ENCODE results near the gene SLAIN1.
"Not testable (repeated sequence)": the region's sequence is repeated elsewhere in the genome, so short reads cannot be mapped to it uniquely, and the experiment has no call there.

Gene SLAIN1

DNA sequence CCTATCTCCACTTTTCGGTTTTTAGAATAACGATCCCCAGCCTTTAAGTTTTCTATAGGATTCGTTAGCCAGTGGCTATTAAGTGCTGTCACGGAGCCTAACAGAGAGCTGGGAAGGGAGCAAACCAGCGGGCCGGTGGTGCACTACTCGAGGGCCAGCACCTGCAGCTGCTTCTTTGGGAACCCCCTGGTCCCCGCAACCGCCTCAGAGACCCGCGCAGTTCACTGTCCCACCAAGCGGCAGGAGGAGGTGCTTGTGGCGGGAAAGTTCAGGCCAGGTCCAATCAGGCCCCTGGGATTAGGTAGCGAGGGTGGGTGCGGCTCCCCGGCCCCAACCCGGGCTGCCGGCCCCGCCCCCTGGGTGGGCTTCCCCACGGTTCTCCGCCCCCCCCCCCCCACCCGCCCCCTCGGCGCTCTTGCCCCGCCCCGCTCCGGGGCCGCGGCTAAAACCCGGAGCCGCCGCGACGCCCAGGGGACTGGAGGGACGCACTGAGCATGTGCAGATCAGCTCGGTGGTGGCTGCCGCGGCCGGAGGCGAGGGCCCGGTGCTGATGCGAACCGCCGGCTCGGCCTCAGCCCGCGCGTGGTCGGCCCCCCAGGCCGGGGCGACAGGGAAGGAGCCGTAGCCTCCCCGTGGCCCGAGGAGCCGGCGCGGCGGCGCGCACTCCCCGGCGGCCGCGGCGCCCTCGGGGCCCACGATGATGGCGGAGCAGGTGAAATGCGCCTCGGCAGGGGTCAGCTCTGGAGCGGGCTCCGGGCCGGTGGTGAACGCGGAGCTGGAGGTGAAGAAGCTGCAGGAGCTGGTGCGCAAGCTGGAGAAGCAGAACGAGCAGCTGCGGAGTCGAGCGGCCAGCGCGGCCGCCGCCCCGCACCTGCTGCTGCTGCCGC is at the start of gene SLAIN1:
TSS of gene SLAIN1 (plus strand) at position 471 of the 887 bp plus-strand sequence. CDS start at position 698, 227 bp downstream.
- DNase-seq (ENCODE audit: low read depth in 2 of 2) = peak; percentile 67 to 70

DNA sequence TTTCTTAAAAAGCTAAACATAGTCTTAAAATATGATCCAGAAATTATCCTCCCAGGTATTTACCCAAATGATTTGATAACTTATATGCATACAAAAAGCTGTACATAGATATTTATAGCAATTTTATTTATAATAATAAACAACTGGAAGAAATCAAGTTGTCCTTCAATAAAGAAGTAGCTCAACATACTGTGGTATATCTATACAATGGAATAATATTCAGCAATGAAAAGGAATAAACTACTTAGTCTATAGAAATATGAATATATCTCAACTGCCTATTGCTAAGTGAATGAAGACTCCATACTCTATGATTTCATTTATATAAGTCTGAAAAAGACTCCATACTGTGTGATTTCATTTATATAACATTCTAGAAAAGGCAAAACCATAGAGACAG is 47.1 kb upstream of the SLAIN1 start:
- DNase-seq (ENCODE audit: low read depth in 2 of 2) = no peak

DNA sequence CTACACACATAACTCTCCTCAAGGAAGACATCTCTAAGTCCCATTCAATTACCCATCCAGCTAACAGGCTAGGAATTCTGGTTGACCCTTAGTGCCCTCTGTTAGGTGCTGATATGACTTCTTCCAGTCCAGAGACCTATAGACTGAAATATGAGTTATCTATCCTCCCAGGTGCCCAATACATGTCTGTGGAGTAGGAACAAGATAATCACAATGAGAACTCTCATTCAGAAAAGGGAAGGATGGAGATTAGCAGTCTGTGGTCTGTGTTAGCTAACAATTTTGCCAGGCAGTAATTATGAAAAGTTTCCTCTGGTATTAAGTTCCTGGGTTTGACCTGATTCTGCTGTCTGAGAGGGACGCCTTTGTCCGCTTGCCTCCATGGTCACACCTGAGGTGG is 44.2 kb upstream of the SLAIN1 start:
- no peak for DNase-seq (ENCODE audit: low read depth in 2 of 2)

DNA sequence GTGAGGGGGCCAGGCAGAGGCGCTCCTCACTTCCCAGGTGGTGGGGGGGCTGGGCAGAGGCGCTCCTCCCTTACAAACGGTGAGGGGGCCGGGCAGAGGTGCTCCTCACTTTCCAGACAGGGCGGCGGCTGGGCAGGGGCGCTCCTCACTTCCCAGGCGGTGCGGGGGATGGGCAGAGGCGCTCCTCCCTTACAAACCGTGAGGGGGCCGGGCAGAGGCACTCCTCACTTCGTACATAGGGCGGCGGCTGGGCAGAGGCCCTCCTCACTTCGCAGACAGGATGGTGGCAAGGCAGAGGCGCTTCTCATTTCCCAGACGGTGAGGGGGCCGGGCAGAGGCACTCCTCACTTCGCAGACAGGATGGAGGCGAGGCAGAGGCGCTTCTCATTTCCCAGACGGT is 37.5 kb upstream of the SLAIN1 start:
- not testable (repeated sequence) for DNase-seq (ENCODE audit: low read depth in 2 of 2)

DNA sequence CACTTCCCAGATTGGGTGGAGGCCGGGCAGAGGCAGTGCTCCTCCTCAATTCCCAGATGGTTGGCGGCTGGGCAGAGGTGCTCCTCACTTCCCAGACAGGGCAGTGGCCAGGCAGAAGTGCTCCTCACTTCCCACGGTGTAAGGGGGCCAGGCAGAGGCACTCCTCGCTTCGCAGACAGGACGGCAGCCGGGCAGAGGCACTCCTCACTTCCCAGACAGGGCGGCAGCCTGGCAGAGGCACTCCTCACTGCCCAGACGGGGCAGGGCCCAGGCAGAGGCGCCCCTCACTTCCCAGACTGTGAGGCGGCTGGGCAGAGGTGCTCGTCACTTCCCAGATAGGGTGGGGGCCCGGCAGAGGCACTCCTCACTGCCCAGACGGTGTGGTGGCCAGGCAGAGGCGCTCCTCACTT is 36.6 kb upstream of the SLAIN1 start:
- DNase-seq (ENCODE audit: low read depth in 2 of 2) = no peak

DNA sequence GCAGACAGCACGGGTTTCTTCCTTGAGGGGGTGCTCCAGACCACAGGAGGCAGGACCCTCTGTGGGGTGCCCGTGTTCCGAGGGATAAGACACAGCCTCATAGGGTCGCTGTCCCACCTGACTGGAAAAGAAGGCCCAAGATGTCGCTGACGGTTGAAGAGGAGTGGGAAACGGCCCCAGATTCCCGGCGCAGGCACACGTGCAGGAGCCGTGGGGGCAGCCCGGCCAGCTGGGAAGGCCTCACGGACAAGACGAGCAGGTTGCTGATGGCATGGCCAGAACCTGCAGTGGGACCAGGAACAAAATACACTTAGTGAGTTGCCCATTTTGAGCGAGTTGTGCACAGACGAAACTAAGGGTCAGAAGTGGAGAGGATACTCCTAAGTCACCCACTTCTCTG is 35.2 kb upstream of the SLAIN1 start:
- not testable (repeated sequence) for DNase-seq (ENCODE audit: low read depth in 2 of 2)

DNA sequence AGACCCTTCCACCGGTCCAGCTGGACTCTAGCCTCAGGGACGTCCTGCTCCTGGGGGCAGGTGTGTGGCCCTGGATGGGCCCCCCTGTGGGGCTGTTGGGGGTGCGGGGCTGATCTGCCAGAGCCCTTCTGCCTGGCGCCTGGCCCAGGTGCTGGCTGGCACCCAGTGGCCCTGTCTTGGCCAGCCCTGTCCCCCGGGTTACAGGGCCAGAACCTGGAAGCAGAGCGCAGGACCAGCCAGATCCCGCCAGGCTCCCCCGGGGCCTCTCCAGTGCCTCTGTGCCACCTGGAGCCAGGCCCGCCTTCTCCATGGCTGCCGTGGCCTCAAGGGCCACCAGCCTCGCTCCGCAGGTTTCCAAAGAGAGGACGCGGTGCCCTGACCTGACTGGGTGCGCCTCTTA is 34.7 kb upstream of the SLAIN1 start:
- DNase-seq (ENCODE audit: low read depth in 2 of 2) = not testable (repeated sequence)

DNA sequence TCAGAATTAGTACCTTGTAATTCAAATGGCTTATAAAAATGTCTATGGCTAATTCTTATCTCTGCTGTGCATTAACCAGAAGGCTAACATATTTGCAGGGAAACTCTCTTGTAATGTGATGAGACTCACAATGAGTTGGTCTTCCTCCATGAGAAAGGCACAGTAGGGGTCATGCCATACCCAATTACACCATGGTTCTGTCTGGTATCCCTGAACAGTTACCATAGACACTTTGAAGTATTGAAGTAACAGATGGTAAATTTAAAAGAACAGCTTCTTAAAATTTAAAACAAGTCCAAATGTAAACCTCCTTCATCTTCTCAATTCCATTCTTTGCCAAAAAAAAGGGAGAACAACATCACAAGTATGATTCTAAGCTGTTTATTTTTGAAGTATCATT is 22.6 kb upstream of the SLAIN1 start:
- DNase-seq (ENCODE audit: low read depth in 2 of 2) = no peak

DNA sequence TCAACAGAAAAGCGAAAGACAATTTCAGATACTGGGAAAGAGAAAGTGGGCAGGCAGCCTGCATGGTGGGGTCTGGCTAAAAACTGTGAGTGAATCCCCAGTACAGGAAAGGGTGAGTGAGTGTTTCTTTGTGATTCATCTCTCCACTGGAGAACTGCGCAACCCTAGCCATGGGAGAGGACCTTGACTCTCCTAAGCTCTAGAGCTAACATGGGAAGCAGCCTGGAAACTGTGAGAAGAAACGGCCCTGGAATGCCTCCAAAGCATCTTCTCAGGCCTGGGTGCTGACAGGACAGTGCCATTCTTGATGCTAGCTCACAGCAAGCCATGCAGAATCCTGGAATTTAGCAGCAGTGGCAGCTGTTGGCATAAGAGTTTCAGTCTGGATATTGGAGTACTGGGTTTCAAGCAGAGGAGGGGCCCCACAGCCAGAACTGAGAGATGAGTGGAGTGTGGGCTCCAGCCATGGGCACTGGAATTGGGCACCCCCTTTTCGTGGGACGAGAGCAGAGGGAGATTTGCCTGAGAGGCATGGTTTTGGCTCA is 18.7 kb upstream of the SLAIN1 start:
- DNase-seq (ENCODE audit: low read depth in 2 of 2) = no peak

DNA sequence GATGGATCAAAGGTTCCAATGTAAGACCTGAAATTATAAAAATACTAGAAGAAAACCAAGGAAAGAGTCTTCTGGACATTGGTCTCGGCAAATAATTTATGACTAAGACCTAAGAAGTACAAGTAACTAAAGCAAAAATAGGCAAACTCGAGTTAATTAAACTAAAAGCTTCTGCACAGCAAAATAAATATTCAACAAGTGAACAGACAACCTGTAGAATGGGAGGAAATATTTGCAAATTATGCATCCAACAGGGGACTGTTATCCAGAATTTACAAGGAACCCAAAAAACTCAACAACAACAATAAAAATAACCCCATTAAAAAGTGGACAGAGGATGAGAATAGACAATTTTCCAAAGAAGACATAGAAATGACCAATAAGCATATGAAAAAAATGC is 9.7 kb upstream of the SLAIN1 start:
- no peak for DNase-seq (ENCODE audit: low read depth in 2 of 2)

DNA sequence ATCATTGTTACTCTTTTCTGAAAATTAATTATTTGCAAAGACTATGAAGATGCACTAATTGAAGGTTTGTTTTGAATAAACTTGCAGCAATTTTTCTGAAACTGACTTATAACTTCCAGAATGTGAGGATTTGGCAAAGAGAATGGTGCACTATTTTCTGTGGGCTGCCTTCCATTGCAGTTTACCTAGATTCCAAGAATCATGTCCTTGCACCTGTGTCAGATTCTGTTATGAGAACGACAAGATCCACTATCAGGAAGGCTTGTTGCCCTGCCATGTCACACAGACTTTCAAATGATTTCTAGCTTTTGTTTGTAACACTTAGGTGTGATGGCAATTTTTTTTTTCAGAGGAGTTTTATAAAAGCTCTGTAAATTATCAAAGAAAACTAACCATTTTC is 5.6 kb upstream of the SLAIN1 start:
- DNase-seq (ENCODE audit: low read depth in 2 of 2) = no peak

DNA sequence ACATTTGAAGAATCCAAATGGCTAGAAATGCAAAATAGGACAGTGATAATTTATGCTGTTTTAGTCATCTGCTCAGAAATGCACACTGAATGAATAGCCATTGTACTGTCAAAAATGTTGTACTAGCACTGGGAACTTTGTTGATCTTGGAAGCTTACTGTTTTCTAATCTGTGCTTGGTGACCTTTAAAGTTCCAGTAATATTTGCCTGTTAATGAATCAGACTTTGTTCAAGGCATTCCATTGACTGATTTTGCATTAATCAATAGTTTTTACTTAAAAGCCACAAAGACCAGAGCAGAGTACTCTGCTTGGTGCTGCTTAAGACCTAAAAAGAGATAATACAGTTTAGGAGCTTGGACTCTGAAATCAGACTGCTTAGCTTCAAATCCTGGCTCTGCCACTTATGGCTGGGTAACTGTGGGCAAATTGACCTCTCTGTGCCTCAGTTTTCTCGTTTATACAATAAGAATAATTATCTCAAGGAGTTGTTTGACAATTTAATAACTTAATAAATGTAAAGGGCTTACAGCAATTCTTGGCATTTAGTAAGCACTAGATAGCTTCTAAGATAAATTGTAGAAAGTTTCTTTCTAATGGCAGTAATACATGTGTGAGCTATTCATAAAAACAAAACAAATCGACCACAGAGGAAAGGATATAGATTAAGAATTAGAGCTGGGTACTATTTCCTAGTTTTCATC is 4.6 kb upstream of the SLAIN1 start:
- no peak for DNase-seq (ENCODE audit: low read depth in 2 of 2)

DNA sequence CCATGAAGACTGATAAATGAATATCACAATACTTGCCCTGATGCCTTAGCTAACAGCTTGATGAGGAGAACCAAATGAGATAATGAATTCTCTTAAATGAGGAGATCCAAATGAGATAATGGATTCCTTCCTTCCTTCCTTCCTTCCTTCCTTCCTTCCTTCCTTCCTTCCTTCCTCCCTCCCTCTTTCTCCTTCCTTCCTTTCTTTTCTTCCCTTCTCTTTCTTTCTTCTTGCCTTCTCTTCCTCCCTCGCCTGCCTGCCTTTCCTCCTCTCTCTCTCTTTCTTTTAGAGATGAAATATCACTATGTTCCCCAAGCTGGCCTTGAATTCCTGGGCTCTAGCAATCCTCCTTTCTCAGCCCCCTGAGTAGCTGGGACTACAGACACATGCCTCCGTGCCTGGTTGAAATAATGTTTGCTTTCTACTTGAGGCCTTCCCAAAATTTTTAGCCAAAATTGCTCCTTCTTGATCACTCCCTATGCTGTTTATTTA is 4.0 kb upstream of the SLAIN1 start:
- no peak for DNase-seq (ENCODE audit: low read depth in 2 of 2)

DNA sequence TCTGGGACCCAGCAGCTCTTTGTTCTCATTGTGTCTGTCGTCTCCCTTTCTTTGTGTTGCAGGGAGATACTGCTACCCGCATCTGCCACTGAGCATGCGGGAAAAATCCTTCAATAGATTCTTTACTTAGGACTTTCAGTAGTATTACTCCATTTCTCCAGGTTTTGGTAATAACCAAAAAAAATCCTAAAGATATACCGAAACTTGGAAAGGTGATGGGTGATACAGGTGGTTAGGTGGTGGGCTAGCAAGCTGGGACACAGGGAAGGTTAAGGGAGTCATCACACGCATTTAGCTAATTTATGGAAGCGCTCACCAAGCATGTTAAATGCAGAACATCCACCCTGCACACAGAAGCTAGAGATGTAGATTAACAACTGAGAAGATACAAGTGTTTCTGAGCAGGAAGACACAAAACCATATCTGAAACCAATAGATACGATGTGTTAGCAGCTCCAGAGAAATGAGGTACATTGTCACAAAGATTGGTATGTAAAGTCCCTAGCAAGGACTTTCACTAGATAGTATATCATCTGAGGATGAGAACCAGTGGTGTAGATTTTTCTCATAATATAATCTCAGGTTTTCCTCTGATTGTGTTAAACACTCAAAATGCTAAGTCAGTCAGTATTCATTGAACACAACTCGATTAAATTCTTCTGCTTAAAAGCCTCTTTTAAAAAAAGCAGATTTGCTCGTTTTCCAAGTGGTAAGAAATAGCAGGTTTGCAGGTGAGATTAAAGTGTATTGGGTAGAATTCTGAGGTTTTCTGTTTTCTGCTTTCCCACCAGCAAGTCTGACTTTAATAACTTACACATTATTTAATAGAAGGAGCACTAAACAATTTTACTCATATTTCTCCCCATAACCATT is 1.2 kb upstream of the SLAIN1 start:
- no peak for DNase-seq (ENCODE audit: low read depth in 2 of 2)

DNA sequence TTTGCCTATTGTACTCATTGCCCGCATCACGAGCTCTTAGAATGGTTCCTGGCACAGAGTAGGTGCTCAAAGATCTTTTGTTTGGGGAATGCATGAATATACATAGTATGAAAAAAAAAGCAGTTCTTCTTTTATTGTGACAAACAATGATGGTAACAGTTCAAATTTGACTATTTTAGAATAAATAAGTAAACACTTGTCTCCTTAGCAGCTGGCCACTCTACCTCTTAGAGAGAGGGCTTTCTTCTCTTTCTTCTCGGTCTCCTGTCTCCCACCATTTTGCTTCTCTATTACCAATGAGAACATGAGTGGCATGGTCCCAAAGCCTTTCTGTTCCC is 639 bp upstream of the SLAIN1 start:
- no peak for DNase-seq (ENCODE audit: low read depth in 2 of 2)

DNA sequence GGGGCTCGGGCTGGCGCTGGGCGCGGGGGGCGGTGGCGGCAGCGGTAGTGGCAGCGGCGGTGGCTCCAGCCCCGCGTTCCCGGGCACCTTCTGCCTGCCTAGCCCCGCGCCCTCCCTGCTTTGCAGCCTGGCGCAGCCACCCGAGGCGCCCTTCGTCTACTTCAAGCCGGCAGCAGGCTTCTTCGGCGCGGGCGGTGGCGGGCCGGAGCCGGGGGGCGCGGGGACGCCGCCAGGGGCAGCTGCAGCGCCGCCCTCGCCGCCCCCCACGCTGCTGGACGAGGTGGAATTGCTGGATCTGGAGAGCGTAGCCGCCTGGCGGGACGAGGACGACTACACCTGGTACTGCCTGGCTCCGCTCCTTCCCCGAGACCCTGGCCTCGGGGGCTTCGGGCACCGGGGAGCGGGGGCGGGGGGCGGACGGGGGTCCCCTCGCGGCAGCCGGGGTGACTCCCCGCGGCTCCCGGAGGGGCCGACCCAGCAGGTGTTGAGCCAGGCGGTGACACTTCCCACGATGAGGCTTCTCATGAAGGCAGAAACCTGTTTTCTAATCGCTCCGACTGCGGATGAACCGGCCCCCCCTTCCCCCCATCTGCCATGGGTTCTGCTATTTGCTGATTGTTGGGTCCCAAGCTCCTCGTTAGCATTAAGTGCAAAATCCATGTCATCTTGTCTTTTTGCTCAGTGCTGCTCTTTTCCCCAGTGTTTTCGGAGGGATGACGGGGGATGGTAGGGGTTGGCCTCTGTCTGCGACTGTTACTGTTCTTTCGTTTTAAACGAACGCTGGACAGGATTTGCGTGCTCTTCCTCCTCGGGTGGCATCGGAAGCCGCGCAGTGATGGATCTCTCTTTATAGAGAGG is 943 bp downstream of the SLAIN1 start:
- DNase-seq (ENCODE audit: low read depth in 2 of 2) = peak in 1 of 2 donors; percentile 12

DNA sequence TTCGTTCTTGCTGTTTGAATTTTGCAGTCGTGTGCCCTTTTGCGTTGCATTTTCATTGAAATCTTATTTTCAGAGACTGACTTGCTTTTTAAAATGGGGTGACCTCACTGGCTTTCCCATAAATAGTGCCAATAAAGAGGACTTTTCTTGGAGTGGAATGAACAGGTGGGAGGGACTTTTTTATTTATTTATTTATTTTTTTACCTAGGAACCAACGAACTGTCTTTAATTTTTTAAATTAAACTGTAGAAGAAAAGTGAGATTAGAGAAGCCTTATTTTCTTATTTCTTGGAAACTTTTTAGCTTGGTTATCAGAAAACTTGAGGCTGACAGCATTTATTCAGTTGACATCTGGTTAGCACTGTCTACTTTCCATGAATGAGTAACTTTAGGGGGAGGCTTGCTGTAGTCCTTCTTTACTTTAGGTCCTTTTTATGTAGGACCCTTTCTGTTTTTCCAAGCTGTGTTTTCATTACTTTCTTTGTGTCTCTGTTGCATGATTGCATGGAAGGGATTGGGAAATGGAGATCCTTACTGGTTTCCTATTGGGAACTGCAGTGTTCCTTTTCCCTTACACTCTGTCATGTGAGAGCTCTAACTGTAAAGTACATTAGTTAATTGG is 1.7 kb downstream of the SLAIN1 start:
- DNase-seq (ENCODE audit: low read depth in 2 of 2) = no peak

DNA sequence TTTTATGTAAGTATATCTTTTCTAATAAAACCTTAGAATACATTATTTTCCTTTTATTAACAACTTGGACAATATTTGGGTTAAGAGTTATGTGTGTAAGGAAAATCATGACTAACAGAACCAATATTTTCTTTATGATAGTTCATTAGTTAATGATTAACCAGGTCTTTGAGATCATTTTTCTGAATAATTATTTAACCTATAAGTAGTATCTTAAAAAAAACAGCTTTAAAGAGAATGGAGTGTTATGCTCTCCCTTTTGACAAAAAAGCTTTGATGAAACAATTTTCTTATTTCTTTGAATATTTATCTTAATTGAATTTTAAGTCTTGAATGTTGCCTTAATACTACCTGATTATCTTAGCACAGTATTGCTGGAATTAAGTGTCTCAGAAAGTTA is 3.8 kb downstream of the SLAIN1 start:
- DNase-seq (ENCODE audit: low read depth in 2 of 2) = no peak

DNA sequence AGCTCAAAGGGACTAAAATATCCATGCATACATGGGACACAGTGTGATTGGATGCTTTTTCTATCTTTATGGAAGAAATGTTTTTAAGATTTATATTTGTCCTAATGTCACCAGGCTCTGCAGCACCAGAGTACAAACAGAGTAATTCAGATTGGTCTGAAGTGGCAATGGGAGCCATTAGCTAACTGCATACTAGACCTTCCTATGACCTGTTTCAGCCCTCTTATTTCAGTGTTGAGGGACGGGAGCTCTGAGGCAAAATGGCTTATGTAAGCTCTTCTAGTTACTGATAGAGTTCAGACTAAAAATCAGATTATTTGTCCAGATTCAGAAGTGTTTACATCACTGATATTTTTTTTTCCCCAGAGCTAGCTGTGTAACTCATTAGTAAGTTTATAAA is 4.9 kb downstream of the SLAIN1 start:
- DNase-seq (ENCODE audit: low read depth in 2 of 2) = no peak

DNA sequence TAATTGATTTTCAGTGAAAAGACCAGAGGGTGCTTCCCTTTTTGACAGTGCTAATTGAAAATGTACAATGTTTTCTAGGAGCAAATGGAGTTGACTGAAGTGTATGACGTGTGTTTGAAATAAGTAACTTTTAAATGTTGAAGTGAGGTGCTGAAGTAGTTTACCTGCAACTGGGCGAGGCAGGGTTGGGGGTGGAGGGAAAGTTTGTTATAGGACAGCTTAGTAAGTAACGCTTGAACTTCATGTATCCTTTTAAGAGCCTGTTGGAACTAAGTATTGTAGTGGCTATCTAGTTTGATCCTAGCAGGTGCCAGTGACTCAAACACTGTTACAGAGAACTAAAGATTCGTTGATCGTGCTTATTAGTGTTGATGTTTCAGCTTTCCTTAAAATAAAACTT is 5.9 kb downstream of the SLAIN1 start:
- no peak for DNase-seq (ENCODE audit: low read depth in 2 of 2)

Data from stimulated activated CD4-positive, alpha-beta T cell treated with anti-CD3 and anti-CD28 coated beads, Interleukin-1b, Interleukin-23, amount 100 ng/mL, for 1 hour (primary cell).